Activated CD4-positive, alpha-beta T cell treated with anti-CD3 and anti-CD28 coated beads, Interleukin-2, amount 10 ng/mL, durations not matched to agents 24 days and 14 days (primary cell): Measurements from ENCODE around the gene AMBRA1. TPM values are rescaled to one million over a fixed set of nuclear protein-coding genes. Genes with fewer than 3 reads are reported as not detected.

Experiments used
- DNase-seq: peaks from one replicate; pipeline ENCODE4 v3.0.0; 2022
- H3K27ac Mint-ChIP-seq: one replicate; pipeline ENCODE4 v1.8.0; 2022; ENCODE audit warnings: mild to moderate bottlenecking, mixed read lengths
- H3K27me3 Mint-ChIP-seq: one replicate; pipeline ENCODE4 v1.8.0; 2022; ENCODE audit warnings: mixed read lengths
- H3K36me3 Mint-ChIP-seq: one replicate; pipeline ENCODE4 v1.8.0; 2022; ENCODE audit warnings: low read depth, mild to moderate bottlenecking, mixed read lengths
- H3K4me1 Mint-ChIP-seq: one replicate; pipeline ENCODE4 v1.8.0; 2021; ENCODE audit warnings: mixed read lengths
- H3K4me3 Mint-ChIP-seq: one replicate; pipeline ENCODE4 v1.8.0; 2022; ENCODE audit warnings: mild to moderate bottlenecking, moderate library complexity, mixed read lengths
- H3K9me3 Mint-ChIP-seq: one replicate; pipeline ENCODE4 v1.8.0; 2021; ENCODE audit warnings: mixed read lengths
- intact Hi-C: fragments of 100-400 bp; cut with micrococcal nuclease; formaldehyde crosslinking; loops from one replicate; pipeline ENCODE4 v1.15.1; 2023
- total RNA-seq: library from RNA; stranded (reverse); gene quantifications from 2 replicates; pipeline ENCODE4 v1.2.3, GENCODE V29; 2022

The AMBRA1 gene
- total RNA-seq, 1 donor from 2014 or later, result 27.7 TPM

GRCh38 chr11:46445920-46446771 is 147.7 kb downstream of the AMBRA1 start:
- Mint-ChIP-seq H3K27me3 (no peaks in the 10 kb centered on the region), H3K36me3 (peaks cover 15% of the 10 kb centered on the region), H3K4me3 (no peak overlapping the region), H3K27ac (peak overlapping the region; percentile 5), H3K4me1 (peaks cover 7% of the 10 kb centered on the region), H3K9me3 (no peaks in the 10 kb centered on the region)
- intact Hi-C loops, result no loop called here
- no peak for DNase-seq

GRCh38 chr11:46445192-46445919 is 148.5 kb downstream of the AMBRA1 start:
- no peak overlapping the region for H3K4me3 Mint-ChIP-seq
- H3K4me1 Mint-ChIP-seq, result peaks cover 7% of the 10 kb centered on the region
- intact Hi-C loops, result no loop called here
- H3K27me3 Mint-ChIP-seq, result no peaks in the 10 kb centered on the region
- H3K27ac Mint-ChIP-seq, result no peak overlapping the region
- no peak for DNase-seq
- H3K9me3 Mint-ChIP-seq, result no peaks in the 10 kb centered on the region
- peaks cover 17% of the 10 kb centered on the region for H3K36me3 Mint-ChIP-seq

GRCh38 chr11:46444305-46444704 is 149.5 kb downstream of the AMBRA1 start:
- peaks cover 19% of the 10 kb centered on the region for H3K36me3 Mint-ChIP-seq
- H3K27ac Mint-ChIP-seq, result no peak overlapping the region
- H3K4me3 Mint-ChIP-seq, result no peak overlapping the region
- intact Hi-C loops, result no loop called here
- H3K27me3 Mint-ChIP-seq, result no peaks in the 10 kb centered on the region
- no peak for DNase-seq
- no peaks in the 10 kb centered on the region for H3K9me3 Mint-ChIP-seq
- peaks cover 7% of the 10 kb centered on the region for H3K4me1 Mint-ChIP-seq

- no peak overlapping the region for H3K27ac Mint-ChIP-seq
- H3K36me3 Mint-ChIP-seq, result peaks cover 28% of the 10 kb centered on the region
- no peaks in the 10 kb centered on the region for H3K4me1 Mint-ChIP-seq
- no peak for DNase-seq
- no peaks in the 10 kb centered on the region for H3K9me3 Mint-ChIP-seq
- H3K4me3 Mint-ChIP-seq, result no peak overlapping the region
- intact Hi-C loops, result no loop called here
- H3K27me3 Mint-ChIP-seq, result no peaks in the 10 kb centered on the region
These were observed 155.6 kb downstream of the AMBRA1 start for GRCh38 chr11:46438211-46438610.

GRCh38 chr11:46437122-46437689 is 156.6 kb downstream of the AMBRA1 start:
- no peak for DNase-seq
- Mint-ChIP-seq H3K27me3 (no peaks in the 10 kb centered on the region), H3K9me3 (no peaks in the 10 kb centered on the region), H3K4me3 (no peak overlapping the region), H3K36me3 (peaks cover 22% of the 10 kb centered on the region), H3K27ac (no peak overlapping the region), H3K4me1 (no peaks in the 10 kb centered on the region)
- intact Hi-C loops, result no loop called here

- Mint-ChIP-seq H3K27ac (no peak overlapping the region), H3K36me3 (peaks cover 21% of the 10 kb centered on the region), H3K9me3 (no peaks in the 10 kb centered on the region), H3K4me3 (no peak overlapping the region), H3K4me1 (no peaks in the 10 kb centered on the region), H3K27me3 (no peaks in the 10 kb centered on the region)
- no peak for DNase-seq
- intact Hi-C loops, result no loop called here
These were observed 157.7 kb downstream of the AMBRA1 start for GRCh38 chr11:46436113-46436512.

- DNase-seq, result no peak
- H3K27me3 Mint-ChIP-seq, result no peaks in the 10 kb centered on the region
- H3K4me1 Mint-ChIP-seq, result no peaks in the 10 kb centered on the region
- H3K9me3 Mint-ChIP-seq, result no peaks in the 10 kb centered on the region
- H3K27ac Mint-ChIP-seq, result no peak overlapping the region
- peaks cover 19% of the 10 kb centered on the region for H3K36me3 Mint-ChIP-seq
- no peak overlapping the region for H3K4me3 Mint-ChIP-seq
- intact Hi-C loops, result no loop called here
These were observed 158.1 kb downstream of the AMBRA1 start for GRCh38 chr11:46435679-46436078.

- no peaks in the 10 kb centered on the region for H3K9me3 Mint-ChIP-seq
- no peak overlapping the region for H3K27ac Mint-ChIP-seq
- DNase-seq, result no peak
- H3K4me1 Mint-ChIP-seq, result no peaks in the 10 kb centered on the region
- intact Hi-C loops, result no loop called here
- no peak overlapping the region for H3K4me3 Mint-ChIP-seq
- H3K27me3 Mint-ChIP-seq, result no peaks in the 10 kb centered on the region
- H3K36me3 Mint-ChIP-seq, result peaks cover 30% of the 10 kb centered on the region
These were observed 162.6 kb downstream of the AMBRA1 start for GRCh38 chr11:46431211-46431610.

GRCh38 chr11:46429717-46430116 is 164.1 kb downstream of the AMBRA1 start:
- H3K36me3 Mint-ChIP-seq, result peaks cover 28% of the 10 kb centered on the region
- H3K4me1 Mint-ChIP-seq, result no peaks in the 10 kb centered on the region
- no peaks in the 10 kb centered on the region for H3K27me3 Mint-ChIP-seq
- H3K9me3 Mint-ChIP-seq, result no peaks in the 10 kb centered on the region
- intact Hi-C loops, result no loop called here
- H3K27ac Mint-ChIP-seq, result no peak overlapping the region
- no peak overlapping the region for H3K4me3 Mint-ChIP-seq
- DNase-seq, result no peak

- H3K27ac Mint-ChIP-seq, result no peak overlapping the region
- peaks cover 2% of the 10 kb centered on the region for H3K4me1 Mint-ChIP-seq
- H3K36me3 Mint-ChIP-seq, result peaks cover 28% of the 10 kb centered on the region
- no peaks in the 10 kb centered on the region for H3K9me3 Mint-ChIP-seq
- no peaks in the 10 kb centered on the region for H3K27me3 Mint-ChIP-seq
- intact Hi-C loops, result no loop called here
- DNase-seq, result no peak
- H3K4me3 Mint-ChIP-seq, result no peak overlapping the region
These were observed 166.5 kb downstream of the AMBRA1 start for GRCh38 chr11:46427364-46427763.

GRCh38 chr11:46426233-46426991 is 167.4 kb downstream of the AMBRA1 start:
- DNase-seq, result no peak
- Mint-ChIP-seq H3K36me3 (peaks cover 30% of the 10 kb centered on the region), H3K9me3 (no peaks in the 10 kb centered on the region), H3K4me3 (no peak overlapping the region), H3K4me1 (peaks cover 2% of the 10 kb centered on the region), H3K27me3 (no peaks in the 10 kb centered on the region), H3K27ac (no peak overlapping the region)
- intact Hi-C loops, result no loop called here

GRCh38 chr11:46422588-46422987 is 171.2 kb downstream of the AMBRA1 start:
- DNase-seq, result no peak
- Mint-ChIP-seq H3K27ac (no peak overlapping the region), H3K9me3 (no peaks in the 10 kb centered on the region), H3K36me3 (peaks cover 26% of the 10 kb centered on the region), H3K27me3 (no peaks in the 10 kb centered on the region), H3K4me3 (no peak overlapping the region), H3K4me1 (peaks cover 8% of the 10 kb centered on the region)
- intact Hi-C loops, result no loop called here

GRCh38 chr11:46421257-46421880 is 172.5 kb downstream of the AMBRA1 start:
- H3K4me1 Mint-ChIP-seq, result peaks cover 8% of the 10 kb centered on the region
- intact Hi-C loops, result no loop called here
- no peak overlapping the region for H3K27ac Mint-ChIP-seq
- no peak overlapping the region for H3K4me3 Mint-ChIP-seq
- peaks cover 21% of the 10 kb centered on the region for H3K36me3 Mint-ChIP-seq
- H3K9me3 Mint-ChIP-seq, result no peaks in the 10 kb centered on the region
- no peaks in the 10 kb centered on the region for H3K27me3 Mint-ChIP-seq
- no peak for DNase-seq
